ENCODE measurements around the gene FBXO47.
"Not testable (repeated sequence)": the region's sequence is repeated elsewhere in the genome, so short reads cannot be mapped to it uniquely, and the experiment has no call there.

Gene FBXO47

GRCh38 chr17:38981636-38982035, 14.4 kb upstream of the FBXO47 start:
- DNase-seq (ENCODE audit: low read depth in 2 of 2, low spot score in 1 of 2): no peak

GRCh38 chr17:38980490-38981217, 13.5 kb upstream of the FBXO47 start:
- no peak for DNase-seq (ENCODE audit: low read depth in 2 of 2, low spot score in 1 of 2)

- no peak for DNase-seq (ENCODE audit: low read depth in 2 of 2, low spot score in 1 of 2)
Measured at GRCh38 chr17:38978180-38978579, 11.0 kb upstream of the FBXO47 start.

DNA sequence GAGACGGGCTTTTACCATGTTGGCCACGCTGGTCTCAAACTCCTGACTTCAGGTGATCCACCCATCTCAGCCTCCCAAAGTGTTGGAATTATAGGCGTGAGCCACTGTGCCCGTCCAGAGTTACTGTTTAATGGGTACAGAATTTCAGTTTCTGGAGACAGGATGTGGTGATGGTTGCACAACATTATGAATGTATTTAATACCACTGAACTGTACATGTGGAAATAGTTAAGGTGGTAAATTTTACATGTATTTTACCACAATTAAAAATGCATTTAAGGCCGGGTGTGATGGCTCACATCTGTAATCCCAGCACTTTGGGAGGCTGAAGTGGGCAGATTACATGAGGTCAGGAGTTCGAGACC, 9.0 kb upstream of the FBXO47 start:
- not testable (repeated sequence) for DNase-seq (ENCODE audit: low read depth in 2 of 2, low spot score in 1 of 2)

GRCh38 chr17:38970804-38971203, 3.6 kb upstream of the FBXO47 start:
- DNase-seq (ENCODE audit: low read depth in 2 of 2, low spot score in 1 of 2): no peak

GRCh38 chr17:38970128-38970527, 2.9 kb upstream of the FBXO47 start:
- DNase-seq (ENCODE audit: low read depth in 2 of 2, low spot score in 1 of 2): no peak

- DNase-seq (ENCODE audit: low read depth in 2 of 2, low spot score in 1 of 2): no peak
Measured at GRCh38 chr17:38969281-38969680, 2.1 kb upstream of the FBXO47 start.

- no peak for DNase-seq (ENCODE audit: low read depth in 2 of 2, low spot score in 1 of 2)
Measured at GRCh38 chr17:38961413-38961812, 5.8 kb downstream of the FBXO47 start.

DNA sequence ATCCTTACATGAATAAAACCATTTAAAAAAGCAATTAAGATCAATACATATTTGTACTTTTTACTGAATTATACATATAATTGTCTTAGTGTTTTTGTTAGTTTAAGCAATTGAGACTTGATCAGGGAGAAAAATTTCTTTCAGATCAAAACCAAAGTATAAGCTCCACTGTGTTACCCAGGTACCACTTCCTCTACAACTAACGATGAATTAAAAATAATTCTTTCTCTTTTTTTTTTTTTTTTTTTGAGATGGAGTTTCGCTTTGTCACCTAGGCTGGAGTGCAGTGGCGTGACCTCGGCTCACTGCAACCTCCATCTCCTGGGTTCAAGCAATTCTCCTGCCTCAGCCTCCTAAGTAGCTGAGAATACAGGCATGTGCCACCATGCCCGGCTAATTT, 6.8 kb downstream of the FBXO47 start:
- DNase-seq (ENCODE audit: low read depth in 2 of 2, low spot score in 1 of 2): no peak

GRCh38 chr17:38959508-38959907, 7.7 kb downstream of the FBXO47 start:
- DNase-seq (ENCODE audit: low read depth in 2 of 2, low spot score in 1 of 2): no peak

- no peak for DNase-seq (ENCODE audit: low read depth in 2 of 2, low spot score in 1 of 2)
Measured at GRCh38 chr17:38958756-38959155, 8.4 kb downstream of the FBXO47 start.

GRCh38 chr17:38958326-38958725, 8.9 kb downstream of the FBXO47 start:
- DNase-seq (ENCODE audit: low read depth in 2 of 2, low spot score in 1 of 2): no peak

DNA sequence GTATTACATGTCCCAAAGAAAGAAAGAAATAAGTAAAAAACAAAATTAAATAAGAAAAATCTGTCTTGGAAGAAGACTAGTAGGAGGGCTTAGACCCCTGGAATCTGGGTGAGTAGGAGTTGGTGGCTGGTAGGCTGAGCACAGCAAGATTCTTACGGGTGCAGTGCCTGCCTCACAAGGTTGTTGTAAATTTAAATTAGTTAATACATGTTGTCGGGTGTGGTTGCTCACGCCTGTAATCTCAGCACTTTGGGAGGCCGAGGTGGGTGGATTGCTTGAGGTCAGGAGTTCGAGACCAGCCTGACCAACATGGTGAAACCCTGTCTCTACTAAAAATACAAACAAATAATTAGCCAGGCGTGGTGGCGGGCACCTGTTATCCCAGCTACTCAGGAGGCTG, 13.4 kb downstream of the FBXO47 start:
- not testable (repeated sequence) for DNase-seq (ENCODE audit: low read depth in 2 of 2, low spot score in 1 of 2)

GRCh38 chr17:38947189-38947588, 20.0 kb downstream of the FBXO47 start:
- no peak for DNase-seq (ENCODE audit: low read depth in 2 of 2, low spot score in 1 of 2)

DNA sequence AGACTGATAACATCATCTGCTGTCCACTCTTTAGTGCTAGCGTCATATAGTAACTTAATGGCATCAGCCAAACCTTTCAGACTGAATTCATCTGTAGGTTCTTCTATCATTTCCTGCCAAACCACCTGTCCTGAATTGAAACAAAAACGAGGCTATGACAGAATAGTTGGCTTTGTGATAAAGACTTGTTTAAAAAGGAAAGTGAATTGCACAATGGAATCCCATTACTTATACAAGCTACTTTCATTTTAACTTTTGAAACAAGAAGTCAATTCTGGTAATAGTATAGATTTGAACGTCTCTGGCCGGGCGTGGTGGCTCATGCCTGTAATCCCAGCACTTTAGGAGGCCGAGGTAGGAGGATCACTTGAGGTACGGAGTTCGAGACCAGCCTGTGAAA, 23.6 kb downstream of the FBXO47 start:
- no peak for DNase-seq (ENCODE audit: low read depth in 2 of 2, low spot score in 1 of 2)

- DNase-seq (ENCODE audit: low read depth in 2 of 2, low spot score in 1 of 2): no peak
Measured at GRCh38 chr17:38942696-38943334, 24.4 kb downstream of the FBXO47 start.

- DNase-seq (ENCODE audit: low read depth in 2 of 2, low spot score in 1 of 2): no peak
Measured at GRCh38 chr17:38940404-38940803, 26.8 kb downstream of the FBXO47 start.

DNA sequence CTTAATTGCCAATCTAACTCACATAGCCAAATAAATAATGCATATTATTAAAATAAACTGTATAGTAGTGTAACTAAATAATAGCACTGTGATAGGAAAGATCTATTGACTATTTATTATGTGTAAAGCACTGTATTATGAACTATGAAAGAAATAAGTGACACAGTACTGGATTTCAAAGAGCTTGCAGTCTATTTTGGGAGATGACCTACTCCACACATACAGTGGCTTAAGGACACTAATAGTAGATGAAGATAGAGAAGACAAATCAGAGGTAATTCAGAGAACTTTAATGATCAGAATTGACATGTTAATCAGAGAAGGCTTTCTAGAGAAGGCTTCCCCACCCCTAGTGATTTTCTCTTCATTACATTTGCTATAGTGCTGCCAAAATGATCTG, 27.2 kb downstream of the FBXO47 start:
- DNase-seq (ENCODE audit: low read depth in 2 of 2, low spot score in 1 of 2): no peak

DNA sequence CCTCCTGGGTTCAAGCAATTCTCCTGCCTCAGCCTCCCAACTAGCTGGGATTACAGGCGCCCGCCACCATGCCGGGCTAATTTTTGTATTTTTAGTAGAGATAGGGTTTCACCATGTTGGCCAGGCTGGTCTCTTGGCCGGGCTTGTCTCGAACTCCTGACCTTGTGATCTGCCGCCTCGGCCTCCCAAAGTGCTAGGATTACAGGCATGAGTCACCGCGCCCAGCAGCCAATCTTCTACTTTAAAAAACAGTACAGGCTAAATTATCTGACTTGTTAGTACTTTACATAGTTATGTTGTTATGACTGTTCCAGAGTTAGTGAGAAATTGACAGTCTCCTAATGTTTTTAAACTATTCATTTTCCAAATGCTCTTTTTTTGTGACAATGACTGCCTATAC, 33.2 kb downstream of the FBXO47 start:
- DNase-seq (ENCODE audit: low read depth in 2 of 2, low spot score in 1 of 2): not testable (repeated sequence)

GRCh38 chr17:38930782-38931181, 36.4 kb downstream of the FBXO47 start:
- not testable (repeated sequence) for DNase-seq (ENCODE audit: low read depth in 2 of 2, low spot score in 1 of 2)

DNA sequence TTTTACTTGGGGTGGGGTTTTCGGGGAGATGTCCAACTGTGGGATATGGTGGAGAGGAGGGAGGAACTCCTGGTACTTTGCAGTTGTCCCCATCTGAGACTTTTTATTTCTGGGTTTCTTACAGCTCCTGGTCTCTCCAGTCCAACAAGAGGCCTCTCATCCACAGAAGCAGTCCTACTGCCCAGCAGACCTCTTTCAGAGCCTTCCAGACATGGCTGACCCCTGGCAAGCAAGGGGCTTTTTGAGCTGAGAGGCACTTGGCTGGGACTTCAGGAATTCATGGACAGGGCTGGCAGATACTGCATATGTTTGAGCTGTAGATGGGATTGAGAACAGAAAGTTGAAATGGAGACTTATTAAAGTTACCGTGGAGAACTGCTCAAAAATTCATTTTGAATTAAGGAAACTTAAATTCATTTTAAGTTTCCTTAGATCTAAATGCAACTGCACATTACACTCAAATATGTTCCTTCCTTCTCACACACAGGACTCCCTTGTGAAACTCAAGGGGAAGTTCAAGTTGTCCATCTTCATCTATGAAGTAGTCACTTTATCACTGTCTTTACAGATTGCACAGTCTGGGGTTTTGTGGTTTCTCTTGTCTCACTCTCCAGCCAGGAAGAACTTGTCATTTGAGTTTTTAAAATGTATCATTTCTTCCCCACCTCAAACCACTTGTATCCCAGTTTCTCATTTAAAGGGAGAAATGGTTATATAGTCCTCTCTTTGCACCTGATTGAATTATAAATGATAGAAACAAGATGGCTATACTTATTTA, 40.7 kb downstream of the FBXO47 start:
- no peak for DNase-seq (ENCODE audit: low read depth in 2 of 2, low spot score in 1 of 2)

All from stimulated activated CD8-positive, alpha-beta memory T cell treated with anti-CD3 and anti-CD28 coated beads, Interleukin-4, amount 100 ng/mL, for 4 hours (primary cell).